NCI-H187 (cell line): ENCODE measurements around the gene FAM53A.
"Not testable (repeated sequence)": the region's sequence is repeated elsewhere in the genome, so short reads cannot be mapped to it uniquely, and the experiment has no call there.

Experiments
- DNase-seq, 2 experiments: peaks; one replicate each; lab custom pipeline; 2025; lab: John Stamatoyannopoulos, UW

The FAM53A gene

GRCh38 chr4:1686440-1687036 is 2.4 kb upstream of the FAM53A start:
- DNase-seq = no peak

- no peak for DNase-seq
Measured at GRCh38 chr4:1685235-1686150, 1.4 kb upstream of the FAM53A start.

GRCh38 chr4:1684506-1685234 is 557 bp upstream of the FAM53A start:
- DNase-seq = no peak

- no peak for DNase-seq
Measured at GRCh38 chr4:1683261-1683735, 815 bp downstream of the FAM53A start.

GRCh38 chr4:1682860-1683259 is 1.3 kb downstream of the FAM53A start:
- no peak for DNase-seq

GRCh38 chr4:1678244-1678643 is 5.9 kb downstream of the FAM53A start:
- no peak for DNase-seq

GRCh38 chr4:1676605-1677525 is 7.2 kb downstream of the FAM53A start:
- no peak for DNase-seq

GRCh38 chr4:1675802-1676137 is 8.3 kb downstream of the FAM53A start:
- DNase-seq = no peak

- DNase-seq = no peak
Measured at GRCh38 chr4:1675136-1675801, 8.8 kb downstream of the FAM53A start.

- DNase-seq = no peak
Measured at GRCh38 chr4:1674682-1675081, 9.4 kb downstream of the FAM53A start.

GRCh38 chr4:1673671-1674070 is 10.4 kb downstream of the FAM53A start:
- DNase-seq = no peak

- not testable (repeated sequence) for DNase-seq
Measured at GRCh38 chr4:1671011-1671410, 13.1 kb downstream of the FAM53A start.

GRCh38 chr4:1670279-1670678 is 13.8 kb downstream of the FAM53A start:
- no peak for DNase-seq

GRCh38 chr4:1669850-1670249 is 14.3 kb downstream of the FAM53A start:
- DNase-seq = no peak

GRCh38 chr4:1669270-1669669 is 14.8 kb downstream of the FAM53A start:
- no peak for DNase-seq

GRCh38 chr4:1668488-1668840 is 15.6 kb downstream of the FAM53A start:
- no peak for DNase-seq

- no peak for DNase-seq
Measured at GRCh38 chr4:1667273-1667672, 16.8 kb downstream of the FAM53A start.

- DNase-seq = no peak
Measured at GRCh38 chr4:1666391-1666790, 17.7 kb downstream of the FAM53A start.

GRCh38 chr4:1664141-1664540 is 20.0 kb downstream of the FAM53A start:
- DNase-seq = no peak

GRCh38 chr4:1663549-1663948 is 20.6 kb downstream of the FAM53A start:
- no peak for DNase-seq

GRCh38 chr4:1661695-1662094 is 22.4 kb downstream of the FAM53A start:
- no peak for DNase-seq
